SU-DHL-6 (cell line): Measurements from ENCODE around the gene FARP2.

ENCODE experiments used
- H2AFZ ChIP-seq: fragments of 200-600 bp; sonication (generic); 2 replicates; pipeline ENCODE4 v1.6.1; 2014; ENCODE audit warnings: low read depth, mild to moderate bottlenecking, moderate library complexity, mixed read lengths, antibody characterized with exemption, low read length; ENCODE audit not compliant: severe bottlenecking
- H3F3A ChIP-seq: fragments of 200-600 bp; shearing (Covaris generic); 2 replicates; pipeline ENCODE4 v1.6.0; 2016; ENCODE audit warnings: antibody characterized with exemption, mild to moderate bottlenecking; ENCODE audit not compliant: insufficient read depth
- H3K27ac ChIP-seq: fragments of 200-600 bp; sonication (generic); 2 replicates; pipeline ENCODE4 v1.5.1; 2016; ENCODE audit warnings: low read depth, mild to moderate bottlenecking, low read length, moderate library complexity, mixed read lengths
- H3K27me3 ChIP-seq: fragments of 200-600 bp; sonication (generic), shearing (Covaris generic); 2 replicates; pipeline ENCODE4 v1.6.0; 2014; ENCODE audit warnings: mild to moderate bottlenecking, low read length
- H3K36me3 ChIP-seq: fragments of 200-600 bp; sonication (generic); 2 replicates; pipeline ENCODE4 v1.6.1; 2014; ENCODE audit warnings: mild to moderate bottlenecking, low read length, mixed read lengths
- H3K4me2 ChIP-seq: fragments of 300-600, 200-600 bp; shearing (Covaris generic), sonication (generic); 2 replicates; pipeline ENCODE4 v1.6.0; 2014; ENCODE audit warnings: low read length, low read depth, mild to moderate bottlenecking; ENCODE audit not compliant: poor library complexity, severe bottlenecking
- H3K4me3 ChIP-seq: fragments of 200-600 bp; sonication (generic); 2 replicates; pipeline ENCODE4 v1.5.1; 2014; ENCODE audit warnings: antibody characterized with exemption, low read length, mild to moderate bottlenecking, mixed read lengths; ENCODE audit not compliant: insufficient read depth, poor library complexity, severe bottlenecking
- H3K79me2 ChIP-seq: fragments of 200-600 bp; sonication (generic); 2 replicates; pipeline ENCODE4 v1.6.1; 2014; ENCODE audit warnings: mild to moderate bottlenecking, low read length, moderate library complexity; ENCODE audit not compliant: insufficient read depth
- H3K9ac ChIP-seq: fragments of 200-600 bp; sonication (generic); 2 replicates; pipeline ENCODE4 v1.7.0; 2014; ENCODE audit warnings: mild to moderate bottlenecking, low read length
- H3K9me2 ChIP-seq: fragments of 200-600 bp; sonication (generic); replicated peaks from 2 replicates; pipeline ENCODE4 v1.6.1; 2014; ENCODE audit warnings: low read length; ENCODE audit not compliant: insufficient read depth
- H3K9me3 ChIP-seq: fragments of 200-600 bp; sonication (generic); 2 replicates; pipeline ENCODE4 v1.6.1; 2014; ENCODE audit warnings: low read length, mixed read lengths; ENCODE audit not compliant: insufficient read depth
- H4K20me1 ChIP-seq: fragments of 200-600 bp; sonication (generic); 2 replicates; pipeline ENCODE4 v1.6.1; 2014; ENCODE audit warnings: low read depth, mild to moderate bottlenecking, antibody characterized with exemption, low read length, moderate library complexity, mixed read lengths
- EZH2phosphoT487 ChIP-seq: fragments of 200-600 bp; sonication (generic), shearing (Covaris generic); conservative IDR thresholded peaks from 2 replicates; pipeline ENCODE4 v1.6.1; 2018; ENCODE audit warnings: mild to moderate bottlenecking, antibody characterized with exemption, low read length, moderate library complexity, mixed read lengths
- TF ChIP-seq, protein P1 (sequence below): fragments of 200-600 bp; sonication (generic); IDR thresholded peaks from one replicate; pipeline ENCODE4 v1.5.1; 2017; ENCODE audit warnings: antibody characterized with exemption, mild to moderate bottlenecking, low read length, moderate library complexity; ENCODE audit not compliant: insufficient read depth, poor library complexity, severe bottlenecking

FARP2 gene

DNA sequence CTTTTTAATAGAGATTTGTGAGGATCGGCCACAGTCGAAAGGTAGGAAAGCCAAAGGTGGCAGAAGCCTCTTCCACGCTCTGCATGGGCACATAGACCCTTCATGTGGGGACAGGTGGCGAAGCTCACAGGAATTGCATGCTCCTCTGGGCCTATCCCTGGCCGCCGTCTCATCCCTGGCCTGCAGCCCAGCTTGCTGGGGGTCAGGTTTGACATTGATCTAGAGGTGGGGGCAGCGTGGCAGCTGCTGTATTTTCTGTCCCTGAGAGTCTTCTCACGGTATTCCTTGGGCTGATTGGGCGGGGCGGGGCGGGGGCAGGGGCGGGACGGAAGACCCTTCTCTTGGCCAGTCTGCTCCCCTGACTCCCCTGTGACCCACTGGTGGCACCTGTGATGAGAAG lies 103.4 kb downstream of the FARP2 start:
- H3K79me2 ChIP-seq: no peaks in the 10 kb centered on the region

DNA sequence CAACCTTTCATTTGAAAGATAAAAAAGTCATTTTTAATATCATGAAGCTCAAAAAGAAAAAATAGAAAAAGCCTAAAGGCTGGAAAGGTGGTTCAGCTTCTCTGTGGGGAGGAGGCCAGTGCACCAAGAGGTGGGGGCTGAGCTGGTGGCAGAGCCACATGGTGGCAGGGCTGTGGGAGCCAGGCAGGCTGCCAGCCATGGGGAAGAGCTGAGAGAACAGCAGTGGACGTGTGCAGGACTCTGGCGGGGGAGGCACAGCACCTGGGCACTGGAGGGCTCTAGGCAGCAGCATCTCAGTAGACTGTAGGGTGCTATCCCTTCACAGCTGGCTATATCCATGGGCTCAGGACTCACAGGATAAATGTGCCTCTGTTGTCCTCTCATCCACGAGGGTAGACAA lies 104.5 kb downstream of the FARP2 start:
- Histone ChIP-seq H3F3A (no peaks in the 10 kb centered on the region), H3K79me2 (no peaks in the 10 kb centered on the region), H3K9me2 (no peaks in the 10 kb centered on the region), H3K9me3 (no peaks in the 10 kb centered on the region), H3K4me2 (no peak overlapping the region), H3K27me3 (no peaks in the 10 kb centered on the region), H3K36me3 (no peaks in the 10 kb centered on the region), H3K27ac (no peak overlapping the region), H3K9ac (no peak overlapping the region), H3K4me3 (no peak overlapping the region), H4K20me1 (no peaks in the 10 kb centered on the region), H2AFZ (no peak overlapping the region)
- TF ChIP-seq EZH2phosphoT487: no peak
- TF ChIP-seq, protein P1, sequence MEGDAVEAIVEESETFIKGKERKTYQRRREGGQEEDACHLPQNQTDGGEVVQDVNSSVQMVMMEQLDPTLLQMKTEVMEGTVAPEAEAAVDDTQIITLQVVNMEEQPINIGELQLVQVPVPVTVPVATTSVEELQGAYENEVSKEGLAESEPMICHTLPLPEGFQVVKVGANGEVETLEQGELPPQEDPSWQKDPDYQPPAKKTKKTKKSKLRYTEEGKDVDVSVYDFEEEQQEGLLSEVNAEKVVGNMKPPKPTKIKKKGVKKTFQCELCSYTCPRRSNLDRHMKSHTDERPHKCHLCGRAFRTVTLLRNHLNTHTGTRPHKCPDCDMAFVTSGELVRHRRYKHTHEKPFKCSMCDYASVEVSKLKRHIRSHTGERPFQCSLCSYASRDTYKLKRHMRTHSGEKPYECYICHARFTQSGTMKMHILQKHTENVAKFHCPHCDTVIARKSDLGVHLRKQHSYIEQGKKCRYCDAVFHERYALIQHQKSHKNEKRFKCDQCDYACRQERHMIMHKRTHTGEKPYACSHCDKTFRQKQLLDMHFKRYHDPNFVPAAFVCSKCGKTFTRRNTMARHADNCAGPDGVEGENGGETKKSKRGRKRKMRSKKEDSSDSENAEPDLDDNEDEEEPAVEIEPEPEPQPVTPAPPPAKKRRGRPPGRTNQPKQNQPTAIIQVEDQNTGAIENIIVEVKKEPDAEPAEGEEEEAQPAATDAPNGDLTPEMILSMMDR: no peak

More for the DNA sequence above, 103.4 kb downstream of the FARP2 start:
- no peak overlapping the region for H2AFZ ChIP-seq
- no peaks in the 10 kb centered on the region for H3K9me3 ChIP-seq
- no peak overlapping the region for H3K27ac ChIP-seq
- no peaks in the 10 kb centered on the region for H3F3A ChIP-seq
- no peak for TF ChIP-seq EZH2phosphoT487
- TF ChIP-seq, protein P1: no peak
- no peaks in the 10 kb centered on the region for H3K9me2 ChIP-seq
- H3K4me2 ChIP-seq: no peak overlapping the region
- no peak overlapping the region for H3K9ac ChIP-seq
- no peaks in the 10 kb centered on the region for H4K20me1 ChIP-seq
- H3K4me3 ChIP-seq: no peak overlapping the region
- H3K36me3 ChIP-seq: no peaks in the 10 kb centered on the region
- no peaks in the 10 kb centered on the region for H3K27me3 ChIP-seq

DNA sequence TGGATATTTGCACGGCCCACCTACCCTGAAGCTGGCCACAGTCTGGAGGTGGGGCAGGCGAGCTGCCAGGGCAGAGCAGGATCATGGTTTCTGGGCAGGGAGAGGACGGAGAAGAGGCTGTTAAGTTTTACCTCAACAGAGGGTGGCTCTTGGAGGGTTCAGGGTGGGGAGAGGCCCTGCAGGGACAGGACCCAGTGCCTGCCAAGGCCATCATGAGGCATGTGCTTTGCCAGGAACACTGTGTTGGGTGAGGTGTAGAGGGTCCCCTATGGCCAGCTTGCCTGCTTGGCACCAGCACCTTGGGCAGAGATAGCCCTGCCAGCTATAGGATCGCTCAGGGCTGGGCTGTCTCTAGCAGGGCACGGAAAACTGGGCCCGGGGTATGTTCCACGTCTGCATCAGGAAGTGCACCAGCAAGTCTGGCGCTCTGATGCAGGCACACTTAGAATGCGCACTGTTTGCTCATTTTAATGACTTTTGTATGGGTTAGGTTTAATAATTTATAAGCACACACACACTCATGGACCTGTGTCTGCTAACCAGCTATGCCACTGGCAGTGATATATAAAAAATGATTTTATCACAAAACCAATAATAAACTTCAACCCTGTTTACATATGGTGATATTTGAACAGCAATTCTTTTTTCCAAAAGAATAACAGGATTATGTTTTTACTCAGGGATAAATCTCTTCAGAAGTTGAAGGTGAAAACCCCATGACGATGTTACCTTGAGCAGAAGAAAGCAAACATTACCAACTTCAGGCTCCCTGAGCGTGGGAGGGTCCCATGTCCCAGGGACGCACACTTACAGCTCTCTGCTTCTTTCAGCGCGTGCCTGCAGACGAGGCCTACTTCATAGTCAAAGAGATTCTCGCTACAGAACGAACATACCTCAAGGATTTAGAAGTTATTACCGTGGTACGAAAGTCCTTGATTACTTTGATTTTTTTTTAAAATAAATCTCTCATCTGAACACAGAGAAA lies 105.9 kb downstream of the FARP2 start:
- TF ChIP-seq, protein P1: no peak
- TF ChIP-seq EZH2phosphoT487: no peak
- Histone ChIP-seq H3K36me3 (no peaks in the 10 kb centered on the region), H2AFZ (no peak overlapping the region), H3K27me3 (no peaks in the 10 kb centered on the region), H4K20me1 (no peaks in the 10 kb centered on the region), H3K4me2 (no peak overlapping the region), H3K27ac (no peak overlapping the region), H3K9me2 (no peaks in the 10 kb centered on the region), H3K79me2 (no peaks in the 10 kb centered on the region), H3K4me3 (no peak overlapping the region), H3F3A (no peaks in the 10 kb centered on the region), H3K9ac (no peak overlapping the region), H3K9me3 (no peaks in the 10 kb centered on the region)
